GM12872 (cell line): Measurements from ENCODE around the gene GAB1.

Source experiments
- CTCF ChIP-seq: IDR thresholded peaks from 3 replicates; pipeline ENCODE4 v1.5.1; 2011; ENCODE audit warnings: low read depth, mild to moderate bottlenecking, low read length, moderate library complexity; ENCODE audit not compliant: insufficient read depth

GAB1 gene

DNA sequence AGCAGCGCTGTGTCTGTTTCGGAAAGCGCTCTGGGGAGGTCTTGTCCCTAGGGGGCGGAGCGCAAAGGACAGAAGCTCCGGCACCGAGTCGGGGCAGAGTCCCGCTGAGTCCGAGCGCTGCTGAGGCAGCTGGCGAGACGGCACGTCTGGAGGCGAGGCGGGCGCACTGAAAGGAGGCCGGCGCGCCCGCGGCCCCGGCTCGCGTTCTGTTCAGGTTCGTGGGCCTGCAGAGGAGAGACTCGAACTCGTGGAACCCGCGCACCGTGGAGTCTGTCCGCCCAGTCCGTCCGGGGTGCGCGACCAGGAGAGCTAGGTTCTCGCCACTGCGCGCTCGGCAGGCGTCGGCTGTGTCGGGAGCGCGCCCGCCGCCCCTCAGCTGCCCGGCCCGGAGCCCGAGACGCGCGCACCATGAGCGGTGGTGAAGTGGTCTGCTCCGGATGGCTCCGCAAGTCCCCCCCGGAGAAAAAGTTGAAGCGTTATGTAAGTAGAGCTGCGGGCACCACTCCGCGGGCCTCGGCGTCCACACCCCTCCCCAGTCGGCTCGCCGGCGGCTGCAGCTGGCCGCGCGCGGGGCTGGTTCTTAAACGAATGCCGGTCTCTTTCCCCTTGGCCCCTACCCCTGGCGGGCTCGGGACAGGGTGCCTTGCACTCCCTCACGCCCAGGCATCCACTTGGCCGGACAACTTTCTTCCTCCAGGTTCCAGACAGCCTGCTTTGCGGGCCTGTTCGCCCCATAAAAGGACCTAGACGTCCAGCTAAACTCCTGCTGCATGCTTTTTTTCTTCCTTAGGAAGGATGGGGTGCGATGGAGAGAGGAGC lies at the start of gene GAB1:
GAB1 (plus strand) TSS at position 96 of the 819 bp plus-strand sequence; CDS start at position 409, 313 bp downstream.
- TF ChIP-seq CTCF = peak; percentile 24; the same call in 1 of the 3 replicates

DNA sequence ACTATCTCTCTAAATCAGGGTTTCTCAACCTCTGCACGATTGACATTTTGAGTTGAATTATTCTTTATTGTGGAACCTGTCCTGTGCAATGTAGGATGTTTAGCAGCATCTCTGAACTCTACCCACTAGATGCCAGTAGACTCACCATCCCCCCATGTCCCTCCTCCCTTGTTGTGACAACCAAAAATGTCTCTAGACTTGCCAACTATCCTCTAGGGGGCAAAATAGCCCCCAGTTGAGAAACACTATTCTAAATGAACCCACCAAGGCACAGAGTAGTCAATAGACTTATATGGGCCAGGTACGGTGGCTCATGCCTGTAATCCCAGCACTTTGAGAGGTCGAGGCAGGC lies 49.1 kb upstream of the GAB1 start:
- TF ChIP-seq CTCF = no peak

GRCh38 chr4:143288171-143288570 lies 48.5 kb upstream of the GAB1 start:
- TF ChIP-seq CTCF = no peak

DNA sequence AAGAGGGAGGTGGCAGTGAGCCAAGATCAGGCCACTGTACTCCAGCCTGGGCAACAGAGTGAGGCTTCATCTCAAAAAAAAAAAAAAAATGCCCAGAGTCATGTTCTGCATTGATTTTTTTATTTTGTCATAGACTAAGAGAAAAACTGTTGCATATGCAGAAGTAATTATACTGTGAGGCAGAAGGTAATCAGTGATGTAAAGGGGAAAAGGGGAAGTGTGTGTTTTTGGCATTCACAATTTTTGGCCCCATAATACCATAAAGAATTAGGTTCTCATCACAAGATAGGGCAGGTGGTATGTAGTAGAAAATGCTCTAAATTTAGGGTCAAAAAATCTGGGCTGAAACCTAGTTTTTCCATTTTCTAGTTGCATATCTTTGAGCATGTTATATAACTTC lies 47.3 kb upstream of the GAB1 start:
- no peak for TF ChIP-seq CTCF

DNA sequence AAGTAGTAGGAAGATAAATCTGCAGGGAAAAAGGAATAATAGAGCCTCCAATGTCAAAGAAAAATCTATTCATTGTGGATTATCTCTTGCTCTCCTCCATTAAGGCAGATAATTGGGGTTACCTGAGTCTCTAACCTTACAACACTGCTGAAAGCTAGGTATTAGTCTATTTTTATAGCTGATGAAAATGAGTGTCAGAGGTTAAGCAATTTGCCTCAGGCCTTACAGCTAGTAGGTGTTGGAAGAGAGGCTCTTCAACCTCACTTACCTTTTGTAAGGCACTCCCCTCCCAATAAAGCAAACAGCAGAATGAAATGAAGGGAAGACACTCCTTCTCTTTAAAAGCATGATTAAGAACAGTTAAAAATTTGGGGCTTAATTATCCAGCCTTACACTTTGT lies 45.4 kb upstream of the GAB1 start:
- TF ChIP-seq CTCF = no peak

DNA sequence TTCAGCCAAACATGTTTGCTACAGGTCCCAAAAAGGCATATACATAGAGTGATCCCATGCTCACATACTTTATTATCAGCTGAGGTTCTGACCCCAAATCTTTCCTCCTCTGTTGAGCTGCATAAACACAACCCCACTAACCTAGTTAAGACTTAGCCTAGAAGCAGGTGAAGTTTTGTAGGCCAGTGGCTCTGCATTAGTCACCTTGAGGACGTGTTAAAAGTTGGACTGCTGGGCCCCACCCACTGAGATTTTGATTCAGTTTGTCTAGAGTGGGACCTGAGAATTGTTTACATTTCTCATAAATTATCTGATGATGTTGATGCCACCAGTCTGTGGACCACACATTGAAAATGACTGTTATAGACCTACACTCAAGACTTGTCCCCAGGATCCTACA lies 43.8 kb upstream of the GAB1 start:
- TF ChIP-seq CTCF = no peak

DNA sequence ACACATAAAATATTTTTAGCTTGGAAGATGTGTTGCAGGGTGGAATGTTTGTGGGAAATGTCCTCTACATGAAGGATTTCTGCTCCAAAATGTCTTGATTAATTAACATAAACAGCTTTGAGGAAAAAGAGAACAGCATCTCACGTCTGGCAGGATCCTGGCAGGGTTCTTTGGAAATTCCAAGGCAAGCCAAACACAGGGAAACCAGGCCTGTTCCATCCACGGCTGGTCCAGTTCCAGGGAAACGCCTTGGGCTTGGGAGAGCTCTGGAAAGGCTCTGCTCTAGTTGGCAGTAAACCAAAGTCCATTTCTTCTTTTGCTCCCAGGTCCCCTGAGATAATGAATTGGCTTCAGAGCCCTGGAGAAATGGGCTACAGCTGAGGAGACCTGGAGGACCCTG lies 42.4 kb upstream of the GAB1 start:
- no peak for TF ChIP-seq CTCF
